Measurements from ENCODE around the gene BFSP1.

DNA sequence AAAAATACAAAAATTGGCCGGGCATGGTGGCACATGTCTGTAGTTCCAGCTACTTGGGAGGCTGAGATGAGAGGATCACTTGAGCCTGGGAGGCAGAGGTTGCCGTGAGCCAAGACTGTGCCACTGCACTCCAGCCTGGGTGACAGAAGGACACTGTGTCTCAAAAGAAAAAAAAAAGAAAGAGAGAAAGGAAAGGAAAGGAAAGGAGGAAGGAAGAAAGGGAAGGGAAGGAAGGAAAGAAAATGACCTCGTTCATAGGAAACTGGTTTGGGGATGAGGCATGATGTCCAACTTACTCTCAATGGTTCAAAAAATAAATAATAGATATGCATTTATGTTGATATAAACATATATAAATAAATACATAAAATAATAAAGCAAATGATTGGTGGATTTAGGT, 6.8 kb upstream of the BFSP1 start:
- TF ChIP-seq, protein P1, sequence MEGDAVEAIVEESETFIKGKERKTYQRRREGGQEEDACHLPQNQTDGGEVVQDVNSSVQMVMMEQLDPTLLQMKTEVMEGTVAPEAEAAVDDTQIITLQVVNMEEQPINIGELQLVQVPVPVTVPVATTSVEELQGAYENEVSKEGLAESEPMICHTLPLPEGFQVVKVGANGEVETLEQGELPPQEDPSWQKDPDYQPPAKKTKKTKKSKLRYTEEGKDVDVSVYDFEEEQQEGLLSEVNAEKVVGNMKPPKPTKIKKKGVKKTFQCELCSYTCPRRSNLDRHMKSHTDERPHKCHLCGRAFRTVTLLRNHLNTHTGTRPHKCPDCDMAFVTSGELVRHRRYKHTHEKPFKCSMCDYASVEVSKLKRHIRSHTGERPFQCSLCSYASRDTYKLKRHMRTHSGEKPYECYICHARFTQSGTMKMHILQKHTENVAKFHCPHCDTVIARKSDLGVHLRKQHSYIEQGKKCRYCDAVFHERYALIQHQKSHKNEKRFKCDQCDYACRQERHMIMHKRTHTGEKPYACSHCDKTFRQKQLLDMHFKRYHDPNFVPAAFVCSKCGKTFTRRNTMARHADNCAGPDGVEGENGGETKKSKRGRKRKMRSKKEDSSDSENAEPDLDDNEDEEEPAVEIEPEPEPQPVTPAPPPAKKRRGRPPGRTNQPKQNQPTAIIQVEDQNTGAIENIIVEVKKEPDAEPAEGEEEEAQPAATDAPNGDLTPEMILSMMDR (IDR thresholded peaks at IDR 0.05): no peak
- no peak for TF ChIP-seq POLR2A (IDR thresholded peaks at IDR 0.05)

Measured in sigmoid colon (tissue), 3 donors.